HG02884 (cell line): ENCODE measurements around the gene MXI1.
"Not testable (repeated sequence)": the region's sequence is repeated elsewhere in the genome, so short reads cannot be mapped to it uniquely, and the experiment has no call there.

Experiments
- ATAC-seq: cut with Tn5 transposase; IDR thresholded peaks from one replicate; pipeline ENCODE4 v1.9.1; 2021; ENCODE audit warnings: mild to moderate bottlenecking, moderate library complexity; ENCODE audit not compliant: unreplicated experiment

MXI1 gene

DNA sequence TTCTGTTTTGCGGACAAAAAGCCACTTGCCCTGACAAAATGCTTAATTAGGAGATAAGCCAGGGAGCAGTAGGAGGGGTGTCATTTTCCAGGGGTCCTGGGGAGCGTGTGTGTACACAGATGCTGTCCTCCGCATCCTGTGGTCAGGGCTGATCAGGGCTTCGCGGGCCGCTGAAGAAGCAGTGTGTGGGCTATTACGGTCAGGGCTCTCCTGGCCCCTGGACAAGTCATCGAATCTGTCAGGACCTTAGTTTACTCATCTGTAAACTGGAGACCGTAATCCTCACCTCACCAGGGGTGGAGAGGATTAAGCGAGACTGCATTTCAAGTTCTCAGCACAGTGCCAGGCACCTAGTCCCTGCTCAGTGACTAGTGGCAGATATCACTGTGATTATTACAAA is 26.0 kb upstream of the MXI1 start:
- ATAC-seq, result no peak

DNA sequence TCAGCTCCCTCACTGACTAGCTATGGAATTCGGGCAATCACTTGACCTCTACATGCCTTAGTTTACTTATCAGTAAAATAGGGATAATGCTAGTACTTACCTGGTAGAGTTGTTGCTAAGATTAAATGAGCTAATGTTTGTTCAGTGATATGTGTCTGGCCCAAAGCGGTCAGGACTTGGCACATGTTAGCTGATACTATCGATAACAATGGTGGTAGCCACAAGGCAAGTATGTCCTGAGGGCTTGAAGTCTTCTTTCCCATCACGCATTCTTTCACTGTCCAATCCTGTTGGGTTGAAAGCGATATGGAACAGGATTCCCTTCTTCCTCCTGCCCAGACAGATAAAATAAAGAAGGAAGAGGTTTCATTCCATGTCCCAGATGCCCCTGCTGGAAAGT is 25.5 kb upstream of the MXI1 start:
- ATAC-seq, result no peak

DNA sequence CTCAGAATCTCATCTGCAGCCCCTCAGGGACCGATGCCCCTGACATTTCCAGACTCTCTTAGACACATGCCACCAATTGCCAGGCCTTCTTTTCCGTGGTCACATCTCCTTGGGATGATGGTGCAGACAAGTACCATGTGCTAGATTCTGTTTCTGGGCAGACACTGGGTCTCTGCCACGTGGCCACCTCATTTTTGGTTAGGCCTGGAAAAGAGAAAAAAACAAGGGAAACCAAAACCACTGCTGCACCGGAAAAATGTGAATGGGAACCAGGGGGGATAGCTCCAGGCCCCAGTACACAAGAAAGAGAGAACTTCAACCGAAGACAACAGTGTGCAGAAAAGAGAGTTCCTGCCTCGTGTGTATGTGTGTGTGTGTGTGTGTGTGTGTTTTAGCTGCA is 23.0 kb upstream of the MXI1 start:
- ATAC-seq, result no peak

DNA sequence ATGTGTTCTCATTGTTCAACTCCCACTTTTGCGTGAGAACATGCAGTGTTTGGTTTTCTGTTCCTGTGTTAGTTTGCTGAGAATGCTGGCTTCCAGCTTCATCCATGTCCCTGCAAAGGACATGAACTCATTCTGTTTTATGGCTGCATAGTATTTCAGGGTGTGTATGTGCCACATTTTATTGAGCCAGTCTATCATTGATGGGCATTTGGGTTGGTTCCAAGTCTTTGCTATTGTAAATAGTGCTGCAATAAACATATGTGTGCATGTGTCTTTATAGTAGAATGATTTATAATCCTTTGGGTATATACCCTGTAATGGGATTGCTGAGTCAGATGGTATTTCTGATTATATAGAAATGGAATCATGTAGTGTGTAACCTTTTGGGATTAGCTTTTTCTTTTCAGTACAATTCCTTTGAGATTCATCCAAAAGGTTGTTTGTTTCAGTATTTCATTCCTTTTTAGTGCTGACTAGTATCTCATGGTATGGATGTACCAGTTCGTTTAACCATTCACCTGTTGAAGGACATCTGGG is 21.7 kb upstream of the MXI1 start:
- ATAC-seq, result not testable (repeated sequence)

DNA sequence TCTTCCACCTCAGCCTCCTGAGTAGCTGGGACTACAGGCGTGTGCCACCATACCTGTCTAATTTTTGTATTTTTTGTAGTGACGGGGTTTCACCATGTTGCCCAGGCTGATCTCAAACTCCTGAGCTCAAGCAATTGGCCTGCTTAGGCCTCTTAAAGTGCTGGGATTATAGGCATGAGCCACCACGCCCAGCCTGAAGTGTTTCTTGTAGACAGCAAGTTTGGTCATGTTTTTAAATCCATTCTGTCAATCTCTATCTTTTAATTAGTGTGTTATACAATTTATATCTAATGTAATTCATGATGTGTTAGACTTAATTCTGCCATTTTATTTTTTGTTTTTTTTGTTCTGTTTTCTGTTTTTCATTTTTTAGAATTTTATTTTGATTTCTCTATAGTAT is 17.2 kb upstream of the MXI1 start:
- ATAC-seq, result no peak

DNA sequence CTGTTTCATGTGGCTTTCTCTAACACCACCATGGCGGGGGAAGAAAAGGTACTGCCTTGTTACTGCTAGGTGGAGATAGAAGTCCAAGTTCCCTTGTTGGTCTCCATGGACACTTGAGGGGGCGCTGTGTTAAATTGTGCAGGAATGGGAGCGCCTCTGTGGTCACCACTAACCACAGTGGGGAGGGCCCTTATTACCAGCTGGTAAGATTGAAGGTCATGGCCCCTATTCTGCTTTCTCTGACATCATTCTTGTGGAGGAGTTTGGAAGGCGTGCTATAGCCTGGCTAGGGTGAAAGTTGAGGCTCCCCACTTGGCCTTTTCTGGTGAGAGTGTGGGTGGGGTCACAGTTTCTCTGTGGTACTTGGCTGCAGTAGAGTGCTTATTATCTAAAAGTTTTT is 14.9 kb upstream of the MXI1 start:
- peak; percentile 56 for ATAC-seq

DNA sequence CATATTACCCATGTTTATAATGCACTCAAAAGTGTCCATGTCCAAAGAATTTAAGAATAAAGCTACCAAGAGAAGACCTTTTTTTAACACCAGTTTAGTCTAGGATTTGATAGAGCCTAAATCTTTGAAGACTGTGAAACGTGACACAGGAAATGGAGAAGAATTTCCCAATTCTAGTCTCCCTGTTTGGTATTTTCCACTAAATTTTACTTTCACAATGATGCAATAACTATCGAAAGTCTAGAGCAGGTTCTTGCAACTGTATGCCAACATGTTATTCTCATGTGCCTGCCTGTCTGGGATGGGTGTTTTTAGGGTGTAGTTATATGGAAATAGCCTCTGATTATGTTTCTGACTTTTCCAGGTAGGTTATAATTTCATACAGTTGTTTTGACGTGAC is 6.9 kb upstream of the MXI1 start:
- no peak for ATAC-seq

DNA sequence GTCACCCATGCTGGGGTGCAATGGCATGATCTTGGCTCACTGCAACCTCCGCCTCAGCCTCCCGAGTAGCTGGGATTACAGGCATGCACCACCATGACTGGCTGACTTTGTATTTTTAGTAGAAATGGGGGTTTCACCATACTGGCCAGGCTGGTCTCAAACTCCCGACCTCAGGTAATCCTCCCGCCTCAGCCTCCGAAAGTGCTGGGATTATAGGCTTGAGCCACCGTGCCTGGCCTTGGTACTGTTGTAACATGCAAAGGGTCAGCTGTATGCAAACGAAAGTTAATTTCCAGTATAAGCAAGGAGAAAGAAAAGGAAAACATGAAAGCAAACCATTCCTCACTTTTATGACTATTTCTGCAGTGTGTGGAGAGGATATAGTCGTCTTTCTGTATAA is 6.4 kb upstream of the MXI1 start:
- ATAC-seq, result not testable (repeated sequence)

DNA sequence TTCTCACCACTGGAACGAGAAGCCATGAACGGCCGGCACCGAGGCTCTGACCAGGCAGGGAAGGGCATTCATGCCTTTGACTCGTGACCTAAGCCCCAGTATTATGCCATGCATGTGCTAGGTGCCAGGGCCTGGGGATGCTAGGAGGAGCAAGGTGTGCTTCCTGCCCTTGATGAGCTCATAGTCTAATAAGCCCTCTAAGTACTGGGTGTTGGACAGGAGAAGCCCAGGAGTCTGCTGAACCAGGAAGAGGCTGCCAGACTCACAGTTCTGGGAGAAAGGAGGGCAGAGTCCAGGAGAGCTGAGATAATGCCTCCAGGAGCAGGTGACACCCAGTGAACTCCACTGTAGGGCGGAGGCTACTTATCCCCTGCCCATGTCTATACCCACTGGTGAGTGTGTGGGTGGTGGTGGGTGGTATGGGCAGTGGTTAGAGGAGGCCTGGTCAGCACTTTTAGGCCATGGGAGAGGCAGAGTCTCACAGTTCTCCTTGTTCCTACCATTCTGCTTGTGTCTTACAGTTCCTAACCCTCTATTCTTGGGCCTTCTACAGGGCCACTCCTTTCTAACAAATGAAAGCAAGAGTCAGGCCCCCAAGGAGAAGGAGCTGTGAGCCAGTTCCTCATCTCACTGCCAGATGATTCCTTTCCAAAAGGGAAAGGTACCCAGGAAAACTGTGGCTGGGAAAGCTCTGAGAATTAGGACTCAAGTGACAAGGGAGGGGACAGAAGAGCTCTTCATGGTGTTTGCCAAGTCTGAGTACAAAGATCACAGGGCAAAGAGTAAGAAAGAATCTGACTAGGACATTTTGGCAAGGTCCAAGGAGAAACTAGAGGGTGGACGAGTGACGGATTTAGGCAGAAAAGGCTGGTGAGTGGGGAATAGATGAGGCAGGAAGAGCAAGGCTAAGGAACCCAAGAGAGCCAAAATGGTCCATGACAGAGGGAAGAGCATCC is 3.6 kb upstream of the MXI1 start:
- no peak for ATAC-seq

DNA sequence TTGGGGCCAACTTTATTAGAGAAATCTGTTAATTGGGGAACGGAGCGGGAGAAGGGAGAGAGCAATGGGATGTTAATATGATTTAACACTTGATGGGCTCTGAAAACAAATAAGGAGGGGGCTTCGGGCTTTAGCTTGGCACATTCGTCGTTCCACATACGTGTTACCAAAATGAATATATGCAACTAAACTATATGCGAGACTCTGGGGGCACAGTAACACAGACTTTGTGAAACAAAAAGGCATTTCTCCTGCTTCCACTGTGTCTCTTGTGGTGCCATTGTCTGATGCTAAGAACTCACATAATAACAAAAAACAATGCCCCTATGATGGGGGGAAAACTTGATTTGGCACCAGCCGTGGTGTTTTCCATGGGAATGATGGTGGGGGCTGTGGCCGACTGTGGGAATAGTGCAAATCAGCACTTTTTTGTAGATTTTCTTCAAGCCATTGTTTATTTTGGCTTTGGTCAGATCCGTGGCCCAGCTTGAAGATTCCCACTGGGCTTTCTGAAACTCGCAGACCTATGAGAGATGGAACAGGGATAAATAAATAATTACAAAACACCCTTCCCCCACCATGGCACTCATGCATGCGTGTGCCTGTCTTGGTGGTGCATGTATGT is 2.2 kb upstream of the MXI1 start:
- ATAC-seq, result no peak

DNA sequence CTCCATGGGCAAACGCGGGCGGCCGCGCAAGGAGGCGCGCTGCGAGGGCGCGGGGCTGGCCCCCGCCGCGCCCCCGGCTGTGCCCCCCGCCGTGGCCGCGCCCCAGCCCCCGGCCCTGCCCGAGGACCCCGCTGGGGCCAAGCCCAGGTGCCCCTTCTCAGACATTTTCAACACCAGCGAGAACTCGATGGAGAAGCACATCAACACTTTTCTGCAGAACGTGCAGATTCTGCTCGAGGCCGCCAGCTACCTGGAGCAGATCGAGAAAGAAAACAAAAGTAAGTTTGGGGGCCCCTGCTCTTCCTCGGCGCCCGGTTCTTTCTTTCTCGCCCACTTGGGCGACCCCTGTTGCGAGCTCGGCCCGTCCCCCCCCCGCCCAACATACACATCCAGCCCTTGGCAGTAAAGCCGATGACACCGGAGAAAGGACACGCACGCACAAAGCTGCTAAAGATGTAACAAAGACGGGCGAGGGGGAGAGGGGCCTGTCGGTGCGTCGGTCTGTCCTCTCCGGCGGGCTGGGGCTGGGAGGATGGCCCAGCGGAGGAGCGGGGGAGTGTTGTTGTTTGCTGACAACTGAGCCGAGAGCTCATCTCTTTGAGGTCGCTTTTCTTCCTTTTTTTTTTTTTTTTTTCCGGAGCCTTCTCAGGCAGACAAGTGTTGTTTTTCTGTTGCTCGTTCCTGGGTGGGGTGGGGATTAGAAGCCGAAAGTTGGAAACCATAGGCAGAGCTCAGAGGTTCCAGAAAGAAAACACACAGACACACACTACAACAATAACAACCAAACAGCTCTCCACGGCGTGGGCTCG is 604 bp downstream of the MXI1 start:
- ATAC-seq, result no peak

DNA sequence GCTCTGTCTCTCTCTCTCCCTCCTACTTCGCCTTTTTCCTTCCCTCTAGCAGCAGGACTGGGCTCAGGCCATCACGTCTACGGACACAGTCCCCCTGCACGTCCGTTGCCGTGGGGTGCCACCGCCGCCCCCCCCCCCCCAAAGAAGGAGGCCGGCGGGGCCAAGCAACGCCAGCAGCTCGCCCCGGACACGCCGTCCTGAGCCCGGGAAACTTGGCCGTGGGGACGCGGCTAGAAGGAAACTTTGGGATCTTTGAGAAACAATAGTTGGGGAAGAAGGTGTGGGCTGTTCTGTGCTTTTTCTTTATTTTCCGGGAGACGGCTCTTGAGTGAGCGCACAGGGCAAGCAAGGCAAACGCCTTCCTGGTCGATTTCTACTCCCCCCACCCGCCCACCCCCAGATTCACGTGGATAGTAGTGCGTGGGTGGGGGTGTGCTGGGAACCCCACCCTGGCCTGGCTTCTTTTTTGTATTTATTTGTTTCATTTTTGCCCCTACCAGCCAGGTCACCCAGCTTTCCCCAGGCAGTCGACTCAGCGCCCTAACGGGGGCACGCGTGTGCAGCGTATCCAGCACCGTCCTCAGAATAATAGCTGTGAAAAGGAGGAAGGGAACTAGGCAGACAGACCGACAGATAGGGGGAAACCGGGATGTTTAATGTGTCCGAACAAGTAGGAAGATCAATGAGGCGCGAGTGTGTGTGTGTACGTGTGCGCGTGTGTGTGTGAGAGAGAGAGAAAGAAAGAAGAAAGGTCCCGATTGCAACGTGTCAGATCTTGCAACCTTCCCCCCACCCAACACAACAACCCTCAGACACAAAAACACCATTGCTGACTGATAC is 1.4 kb downstream of the MXI1 start:
- ATAC-seq, result no peak

DNA sequence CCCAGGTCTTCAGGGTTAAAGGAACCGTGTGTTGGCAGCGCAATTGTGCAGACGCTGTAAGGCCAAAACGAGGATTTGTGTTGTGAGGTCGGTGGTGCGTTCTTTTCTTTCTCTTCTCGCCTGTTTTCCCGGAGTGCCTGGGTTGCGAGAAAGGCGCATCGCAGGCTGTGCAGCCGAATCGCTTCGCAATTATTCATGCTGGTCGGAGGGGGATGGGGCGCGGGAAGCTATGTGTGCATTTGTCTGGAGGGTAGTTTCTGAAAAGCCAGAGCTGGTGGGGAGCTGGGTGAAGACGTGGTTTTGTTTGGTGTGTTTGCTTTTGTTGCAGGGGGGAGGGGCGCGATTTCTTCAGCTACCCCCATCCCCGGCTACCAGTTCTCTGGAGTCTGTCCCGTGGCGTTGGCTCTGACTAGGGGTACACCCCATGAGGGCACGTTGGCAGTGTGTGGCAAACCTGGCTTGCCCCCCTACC is 2.1 kb downstream of the MXI1 start:
- no peak for ATAC-seq

DNA sequence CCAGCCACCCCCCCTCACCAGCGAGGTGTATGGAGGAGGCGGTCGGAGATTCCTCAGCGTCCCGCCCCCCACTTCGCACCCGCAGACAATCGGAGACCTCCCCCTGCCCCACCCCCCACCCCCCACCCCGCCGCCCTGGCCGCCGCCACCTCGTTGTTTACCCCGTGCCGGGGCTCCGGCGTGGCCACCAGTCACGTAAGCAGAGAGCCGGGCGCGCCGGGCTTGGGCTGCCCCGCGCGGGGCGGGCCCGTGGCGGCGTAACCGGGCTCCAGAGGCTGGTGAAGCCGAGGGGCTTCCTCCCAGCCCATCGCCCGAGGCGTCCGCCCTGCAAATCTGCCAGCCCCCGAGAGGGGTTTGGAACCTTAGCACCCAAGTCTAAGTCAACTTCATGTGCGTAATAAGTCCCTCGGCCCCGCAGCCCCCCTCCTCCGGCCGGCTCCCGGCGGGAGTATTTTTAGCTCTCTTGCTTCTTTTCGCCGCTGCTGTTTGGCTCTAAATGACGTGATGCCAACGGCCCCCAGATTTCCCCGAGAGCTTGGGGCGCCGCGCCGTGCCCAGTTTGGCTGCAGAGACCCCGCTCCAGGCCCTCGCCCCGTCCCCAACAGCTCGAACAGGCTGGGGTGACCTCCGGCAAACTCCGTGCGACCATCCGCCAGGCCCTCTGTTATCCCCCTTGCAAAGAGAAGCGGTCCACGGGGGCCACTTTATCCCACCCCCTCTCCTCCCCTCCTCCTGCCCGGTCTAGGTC is 2.7 kb downstream of the MXI1 start:
- no peak for ATAC-seq

DNA sequence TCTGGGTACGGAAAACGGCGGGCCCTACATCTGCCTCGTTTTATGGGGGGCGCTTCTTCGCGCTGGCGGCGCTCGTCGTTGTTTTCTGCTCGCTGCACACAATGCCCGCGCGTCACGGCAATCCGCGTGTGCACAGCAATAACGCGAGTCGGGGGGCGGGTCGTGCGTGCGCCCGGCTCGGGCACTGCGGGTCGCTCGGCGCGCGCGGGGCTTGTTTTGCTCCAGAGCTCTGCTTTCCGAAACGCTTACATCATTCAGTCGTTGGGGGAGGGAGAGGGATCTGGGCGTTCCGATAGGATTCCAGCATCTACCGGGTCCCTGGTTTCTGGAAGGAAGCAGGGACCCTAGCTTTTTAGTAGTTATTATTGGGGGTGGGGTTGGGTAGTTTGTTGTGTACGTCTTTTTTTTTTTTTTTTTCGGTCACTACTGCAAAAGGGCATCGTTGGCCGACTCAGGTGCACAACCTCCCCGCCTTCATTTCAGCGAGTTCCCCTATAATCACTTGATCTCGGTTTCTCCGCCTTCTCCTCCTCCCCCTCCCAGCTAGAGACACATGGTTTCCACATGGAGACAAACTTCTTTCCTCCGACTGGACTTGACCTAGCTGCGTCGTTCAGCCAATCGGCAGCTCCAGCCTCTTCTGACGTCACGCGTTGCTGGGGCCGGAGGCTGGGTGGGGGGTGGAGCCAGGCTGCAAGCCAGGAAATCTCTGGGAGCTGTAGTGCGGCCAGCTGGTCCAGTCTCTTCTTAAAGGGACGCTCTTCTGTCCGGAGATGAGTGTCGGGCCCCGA is 3.5 kb downstream of the MXI1 start:
- ATAC-seq, result peak; percentile 60

DNA sequence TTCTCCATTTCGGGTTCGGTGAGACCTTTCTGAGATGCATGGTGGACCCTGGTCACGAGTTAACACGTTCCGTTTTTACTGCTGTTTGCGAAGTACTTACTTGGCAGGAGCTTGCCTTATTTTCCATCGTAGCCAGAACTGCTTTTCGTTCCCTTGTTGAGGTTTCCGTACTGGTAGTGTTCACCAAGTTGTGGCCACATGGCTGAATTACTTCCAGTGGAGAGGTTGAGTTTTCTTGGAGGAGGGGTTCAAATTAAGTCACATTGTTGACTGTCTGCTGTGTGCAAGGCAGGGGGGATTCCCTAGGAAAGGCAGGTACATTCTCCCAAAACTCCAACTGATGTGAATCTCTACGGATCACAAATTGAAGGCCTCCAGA is 4.0 kb downstream of the MXI1 start:
- no peak for ATAC-seq

DNA sequence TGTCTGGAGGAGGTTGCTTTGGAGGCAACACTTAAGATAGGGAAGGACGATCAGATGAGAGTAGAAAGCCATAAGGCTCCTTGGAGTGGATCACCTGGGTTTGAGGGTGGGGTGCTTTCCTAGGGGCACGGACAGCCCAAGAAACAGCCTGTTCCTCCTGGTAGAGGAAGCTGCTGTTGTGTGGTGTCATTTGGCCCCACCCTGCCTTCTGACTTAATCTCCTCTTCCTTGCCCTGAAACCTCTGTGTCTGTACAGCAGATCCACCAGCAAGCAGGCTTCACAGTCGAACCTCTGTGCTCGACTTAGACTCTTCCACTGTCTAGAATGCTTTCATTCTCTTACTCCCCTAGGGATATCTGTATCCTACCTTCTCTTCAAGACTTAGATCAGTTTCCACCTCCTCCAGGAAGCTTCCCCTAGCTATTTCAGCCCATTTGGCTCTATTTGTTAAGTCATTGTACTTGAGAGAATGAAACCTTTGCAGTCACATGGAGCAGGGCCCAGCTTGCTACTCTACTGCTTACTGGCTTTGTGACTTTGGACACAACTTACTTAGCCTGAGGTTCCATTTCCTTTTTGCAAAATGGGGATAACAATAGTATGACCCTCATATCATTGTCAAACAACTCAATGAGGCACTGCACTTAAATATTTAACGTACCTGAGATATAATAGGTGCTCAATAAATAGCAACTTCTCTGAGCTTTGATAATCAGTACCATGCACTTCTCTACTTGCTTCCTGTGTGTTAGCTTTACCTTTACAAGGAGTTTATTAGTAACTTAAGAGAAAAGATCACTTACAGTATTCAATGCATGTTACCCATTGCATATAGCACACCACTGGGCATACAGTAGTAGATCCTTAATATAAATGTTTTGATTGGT is 5.0 kb downstream of the MXI1 start:
- no peak for ATAC-seq

DNA sequence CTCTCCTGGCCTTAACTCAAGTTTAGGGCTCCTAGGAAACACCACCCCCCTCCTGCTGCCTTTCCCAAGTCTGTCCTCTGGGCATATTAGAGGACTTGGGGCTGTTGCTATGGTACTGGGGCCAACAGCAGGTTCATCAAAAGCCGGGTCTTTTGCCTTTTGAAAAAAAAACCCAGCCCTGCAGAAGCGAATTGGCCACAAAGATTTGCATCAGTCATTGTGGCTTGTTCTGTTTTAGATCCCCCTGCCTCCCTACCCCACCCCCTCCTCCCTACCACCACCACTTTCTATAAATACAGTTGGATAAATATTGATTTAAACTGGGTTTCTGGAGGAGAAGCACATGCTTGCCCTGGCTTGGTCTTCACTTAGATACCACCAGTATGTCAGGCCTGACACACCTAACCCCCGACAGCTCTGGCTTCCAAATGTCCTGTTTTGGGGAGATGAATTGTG is 7.0 kb downstream of the MXI1 start:
- no peak for ATAC-seq
